OCI-LY1 (cell line): ENCODE data around the gene TMEM204.

Experiments
- H2AFZ ChIP-seq: fragments of 200-600 bp; sonication (generic), shearing (Covaris generic); 2 replicates; pipeline ENCODE4 v1.6.0; 2014; ENCODE audit warnings: antibody characterized with exemption, mild to moderate bottlenecking, low read length
- H3F3A ChIP-seq: fragments of 200-600 bp; sonication (generic), shearing (Covaris generic); 2 replicates; pipeline ENCODE4 v1.6.0; 2014; ENCODE audit warnings: mild to moderate bottlenecking, antibody characterized with exemption, low read length, moderate library complexity; ENCODE audit not compliant: insufficient read depth
- H3K27ac ChIP-seq: fragments of 200-600 bp; sonication (generic); 2 replicates; pipeline ENCODE4 v1.5.1; 2014; ENCODE audit warnings: low read length, mixed run types, mild to moderate bottlenecking, low read depth; ENCODE audit not compliant: poor library complexity, severe bottlenecking
- H3K27me3 ChIP-seq: fragments of 200-600 bp; sonication (generic); 2 replicates; pipeline ENCODE4 v1.6.0; 2014; ENCODE audit warnings: antibody characterized with exemption, mild to moderate bottlenecking, low read length, moderate library complexity; ENCODE audit not compliant: insufficient read depth
- H3K36me3 ChIP-seq: fragments of 200-600 bp; sonication (generic); 2 replicates; pipeline ENCODE4 v1.6.1; 2014; ENCODE audit warnings: mild to moderate bottlenecking, antibody characterized with exemption, low read length, moderate library complexity, mixed read lengths; ENCODE audit not compliant: insufficient read depth
- H3K4me1 ChIP-seq: fragments of 200-600 bp; sonication (generic); 2 replicates; pipeline ENCODE4 v1.5.1; 2014; ENCODE audit warnings: mild to moderate bottlenecking, low read length, moderate library complexity; ENCODE audit not compliant: insufficient read depth, severe bottlenecking
- H3K4me2 ChIP-seq: fragments of 200-600 bp; sonication (generic), shearing (Covaris generic); 2 replicates; pipeline ENCODE4 v1.6.1; 2014; ENCODE audit warnings: low read length
- H3K4me3 ChIP-seq: fragments of 200-600 bp; sonication (generic); 2 replicates; pipeline ENCODE4 v1.5.1; 2014; ENCODE audit warnings: low read length, low read depth, mild to moderate bottlenecking, mixed read lengths; ENCODE audit not compliant: poor library complexity, severe bottlenecking
- H3K79me2 ChIP-seq: fragments of 200-600 bp; shearing (Covaris generic); 2 replicates; pipeline ENCODE4 v1.6.1; 2016; ENCODE audit warnings: mixed run types, low read length, mixed read lengths; ENCODE audit not compliant: insufficient read depth
- H3K9ac ChIP-seq: fragments of 200-600 bp; sonication (generic), shearing (Covaris generic); 2 replicates; pipeline ENCODE4 v1.6.1; 2014; ENCODE audit warnings: mild to moderate bottlenecking, low read length, mixed read lengths
- H3K9me2 ChIP-seq: fragments of 200-600 bp; sonication (generic), shearing (Covaris generic); 2 replicates; pipeline ENCODE4 v1.6.1; 2014; ENCODE audit warnings: low read depth, mild to moderate bottlenecking, low read length, mixed read lengths
- H3K9me3 ChIP-seq: fragments of 200-600 bp; shearing (Covaris generic); 2 replicates; pipeline ENCODE4 v1.6.1; 2014; ENCODE audit warnings: low read length, mixed read lengths
- H4K20me1 ChIP-seq: fragments of 200-600 bp; sonication (generic), shearing (Covaris generic); 2 replicates; pipeline ENCODE4 v1.6.0; 2016; ENCODE audit warnings: mild to moderate bottlenecking, low read length; ENCODE audit not compliant: insufficient read depth
- EZH2 ChIP-seq: fragments of 200-600 bp; sonication (generic), shearing (Covaris generic); IDR thresholded peaks from 2 replicates; pipeline ENCODE4 v1.8.0; 2017; ENCODE audit warnings: borderline replicate concordance, mixed run types, mild to moderate bottlenecking, antibody characterized with exemption, low read length, moderate library complexity, mixed read lengths
- TF ChIP-seq, protein P1 (sequence below): fragments of 200-600 bp; sonication (generic), shearing (Covaris generic); IDR thresholded peaks from 2 replicates; pipeline ENCODE4 v1.5.1; 2017; ENCODE audit warnings: mild to moderate bottlenecking, antibody characterized with exemption, low read length, moderate library complexity, mixed read lengths

TMEM204 gene

GRCh38 chr16:1540556-1540855 lies 7.0 kb downstream of the TMEM204 start:
- H3K9me3 ChIP-seq = no peaks in the 10 kb centered on the region
- H3K27me3 ChIP-seq = peaks cover 14% of the 10 kb centered on the region; the same call in 1 of the 2 replicates
- TF ChIP-seq, protein P1, sequence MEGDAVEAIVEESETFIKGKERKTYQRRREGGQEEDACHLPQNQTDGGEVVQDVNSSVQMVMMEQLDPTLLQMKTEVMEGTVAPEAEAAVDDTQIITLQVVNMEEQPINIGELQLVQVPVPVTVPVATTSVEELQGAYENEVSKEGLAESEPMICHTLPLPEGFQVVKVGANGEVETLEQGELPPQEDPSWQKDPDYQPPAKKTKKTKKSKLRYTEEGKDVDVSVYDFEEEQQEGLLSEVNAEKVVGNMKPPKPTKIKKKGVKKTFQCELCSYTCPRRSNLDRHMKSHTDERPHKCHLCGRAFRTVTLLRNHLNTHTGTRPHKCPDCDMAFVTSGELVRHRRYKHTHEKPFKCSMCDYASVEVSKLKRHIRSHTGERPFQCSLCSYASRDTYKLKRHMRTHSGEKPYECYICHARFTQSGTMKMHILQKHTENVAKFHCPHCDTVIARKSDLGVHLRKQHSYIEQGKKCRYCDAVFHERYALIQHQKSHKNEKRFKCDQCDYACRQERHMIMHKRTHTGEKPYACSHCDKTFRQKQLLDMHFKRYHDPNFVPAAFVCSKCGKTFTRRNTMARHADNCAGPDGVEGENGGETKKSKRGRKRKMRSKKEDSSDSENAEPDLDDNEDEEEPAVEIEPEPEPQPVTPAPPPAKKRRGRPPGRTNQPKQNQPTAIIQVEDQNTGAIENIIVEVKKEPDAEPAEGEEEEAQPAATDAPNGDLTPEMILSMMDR = no peak
- no peak for TF ChIP-seq EZH2
- peaks cover 5% of the 10 kb centered on the region for H3K4me1 ChIP-seq
- no peak overlapping the region for H3K4me3 ChIP-seq
- H3K27ac ChIP-seq = no peak overlapping the region
- H3K79me2 ChIP-seq = no peaks in the 10 kb centered on the region
- no peaks in the 10 kb centered on the region for H3K9me2 ChIP-seq
- no peak overlapping the region for H2AFZ ChIP-seq
- no peak overlapping the region for H3K9ac ChIP-seq
- no peaks in the 10 kb centered on the region for H4K20me1 ChIP-seq
- H3K36me3 ChIP-seq = no peaks in the 10 kb centered on the region
- no peaks in the 10 kb centered on the region for H3F3A ChIP-seq
- no peak overlapping the region for H3K4me2 ChIP-seq

DNA sequence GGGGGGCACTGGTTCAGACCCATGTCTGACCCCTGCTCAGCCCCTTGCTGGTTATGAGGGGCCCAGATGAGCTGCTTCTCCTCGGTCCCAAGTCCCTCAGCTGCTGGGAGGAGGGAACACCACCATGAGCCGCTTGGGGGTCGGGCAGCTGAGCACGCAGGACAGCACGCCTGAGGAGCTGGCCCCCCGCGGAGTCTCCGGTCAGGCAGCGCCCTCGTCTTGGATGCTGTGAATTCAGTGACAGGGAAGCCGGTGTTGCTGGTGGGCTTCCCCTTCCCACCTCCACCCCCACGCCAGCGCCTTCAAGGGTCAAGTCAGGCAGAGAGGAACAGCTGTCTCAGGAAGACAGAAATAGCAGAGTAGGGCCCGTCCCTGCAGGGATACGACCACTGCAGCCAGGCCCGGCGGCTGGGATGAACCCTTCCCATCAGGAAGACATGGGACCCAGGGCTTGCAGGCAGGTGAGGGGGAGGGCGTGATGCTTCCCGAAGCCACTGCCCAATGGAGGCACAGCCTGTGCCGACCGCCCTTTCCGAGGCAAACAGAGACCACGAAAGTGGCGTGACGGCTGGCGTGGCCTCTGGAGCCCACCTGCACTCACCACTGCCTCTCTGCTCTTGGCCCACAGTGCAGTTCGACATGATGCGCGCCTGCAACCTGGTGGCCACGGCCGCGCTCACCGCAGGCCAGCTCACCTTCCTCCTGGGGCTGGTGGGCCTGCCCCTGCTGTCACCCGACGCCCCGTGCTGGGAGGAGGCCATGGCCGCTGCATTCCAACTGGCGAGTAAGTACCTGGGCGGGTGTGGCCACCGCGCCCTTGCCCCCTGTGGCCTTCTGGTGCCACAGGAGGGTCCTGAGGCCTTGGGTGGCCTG lies 8.1 kb downstream of the TMEM204 start:
- no peaks in the 10 kb centered on the region for H3K9me2 ChIP-seq
- TF ChIP-seq, protein P1 = no peak
- no peak for TF ChIP-seq EZH2
- H3K27ac ChIP-seq = no peak overlapping the region
- H3K79me2 ChIP-seq = no peaks in the 10 kb centered on the region
- no peak overlapping the region for H3K4me2 ChIP-seq
- H2AFZ ChIP-seq = no peak overlapping the region
- peaks cover 20% of the 10 kb centered on the region; the same call in 1 of the 2 replicates for H3K27me3 ChIP-seq
- no peaks in the 10 kb centered on the region for H3K36me3 ChIP-seq
- no peak overlapping the region for H3K4me3 ChIP-seq
- no peaks in the 10 kb centered on the region for H3F3A ChIP-seq
- no peaks in the 10 kb centered on the region for H4K20me1 ChIP-seq
- peaks cover 5% of the 10 kb centered on the region for H3K4me1 ChIP-seq
- no peaks in the 10 kb centered on the region for H3K9me3 ChIP-seq
- no peak overlapping the region for H3K9ac ChIP-seq

GRCh38 chr16:1542166-1542500 lies 8.7 kb downstream of the TMEM204 start:
- Histone ChIP-seq H3K9me3 (no peaks in the 10 kb centered on the region), H3F3A (no peaks in the 10 kb centered on the region), H3K36me3 (no peaks in the 10 kb centered on the region), H3K79me2 (no peaks in the 10 kb centered on the region), H3K27ac (no peak overlapping the region), H3K9ac (no peak overlapping the region), H2AFZ (no peak overlapping the region), H3K27me3 (peaks cover 20% of the 10 kb centered on the region; the same call in 1 of the 2 replicates), H3K4me1 (peaks cover 5% of the 10 kb centered on the region), H3K4me3 (no peak overlapping the region), H3K4me2 (no peak overlapping the region), H4K20me1 (no peaks in the 10 kb centered on the region), H3K9me2 (no peaks in the 10 kb centered on the region)
- TF ChIP-seq, protein P1 = no peak
- no peak for TF ChIP-seq EZH2
